Activated CD4-positive, alpha-beta memory T cell treated with anti-CD3 and anti-CD28 coated beads, Interleukin-2, amount 10 ng/mL, durations not matched to agents 7 days and 5 days (primary cell): ENCODE results near the gene NACC2. TPM values are rescaled to one million over a fixed set of nuclear protein-coding genes. Genes with fewer than 3 reads are reported as not detected.

Source experiments
- CTCF ChIA-PET: fragments of 350-600 bp; sonication (Branson Sonifier 250); formaldehyde crosslinking; loops from one replicate; lab custom pipeline; 2021; ENCODE audit warnings: antibody characterized with exemption, inconsistent platforms; lab: Charles Lee
- POLR2A ChIA-PET: fragments of 350-600 bp; sonication (Branson Sonifier 250); formaldehyde crosslinking; loops from one replicate; lab custom pipeline; 2021; ENCODE audit warnings: antibody characterized with exemption; lab: Charles Lee
- DNase-seq: peaks from one replicate; pipeline ENCODE4 v3.0.0-alpha.2; 2020
- H3K27ac Mint-ChIP-seq: one replicate; pipeline ENCODE4 v1.8.0; 2021; ENCODE audit warnings: mild to moderate bottlenecking, mixed read lengths
- H3K27me3 Mint-ChIP-seq: one replicate; pipeline ENCODE4 v1.8.0; 2021; ENCODE audit warnings: mixed read lengths
- H3K36me3 Mint-ChIP-seq: one replicate; pipeline ENCODE4 v1.8.0; 2021; ENCODE audit warnings: low read depth, mixed read lengths
- H3K4me1 Mint-ChIP-seq: one replicate; pipeline ENCODE4 v1.8.0; 2021; ENCODE audit warnings: mixed read lengths
- H3K4me3 Mint-ChIP-seq: one replicate; pipeline ENCODE4 v1.8.0; 2021; ENCODE audit warnings: mild to moderate bottlenecking, mixed read lengths
- H3K9me3 Mint-ChIP-seq: one replicate; pipeline ENCODE4 v1.8.0; 2021; ENCODE audit warnings: mixed read lengths
- total RNA-seq, 2 experiments: library from RNA; stranded (reverse); gene quantifications; one replicate each; pipeline ENCODE4 v1.2.3, GENCODE V29; 2021

NACC2 gene
- total RNA-seq, 2 experiments from 2014 or later: 8.1 to 8.7 TPM

GRCh38 chr9:136120438-136120844 lies 25.4 kb upstream of the NACC2 start:
- H3K4me3 Mint-ChIP-seq: peak overlapping the region; percentile 24
- ChIA-PET POLR2A (interaction anchor here (1.0 to 1.4 kb wide), 4 partner anchors 11 to 30 kb away, joined by 3 to 4 read pairs (median 3); no protein-coding TSS in a partner anchor), CTCF (interaction anchor here (1.0 to 4.0 kb wide), 3 partner anchors 11 to 153 kb away, joined by 3 to 40 read pairs (median 33); no protein-coding TSS in a partner anchor)
- H3K27me3 Mint-ChIP-seq: peaks cover 8% of the 10 kb centered on the region
- no peak for DNase-seq
- peaks cover 12% of the 10 kb centered on the region for H3K4me1 Mint-ChIP-seq
- H3K36me3 Mint-ChIP-seq: peaks cover 6% of the 10 kb centered on the region
- H3K9me3 Mint-ChIP-seq: peaks cover 5% of the 10 kb centered on the region
- H3K27ac Mint-ChIP-seq: no peak overlapping the region

- DNase-seq: no peak
- Mint-ChIP-seq H3K27me3 (peaks cover 3% of the 10 kb centered on the region), H3K4me3 (peak overlapping the region; percentile 81), H3K36me3 (peaks cover 11% of the 10 kb centered on the region), H3K9me3 (peaks cover under 1% of the 10 kb centered on the region), H3K27ac (peak overlapping the region; percentile 56), H3K4me1 (peaks cover 18% of the 10 kb centered on the region)
- CTCF ChIA-PET: interaction anchor here (1.0 to 3.9 kb wide), 2 partner anchors 10 to 30 kb away, joined by 3 to 40 read pairs; no protein-coding TSS in a partner anchor
- POLR2A ChIA-PET: interaction anchor here (1.1 to 2.9 kb wide), 5 partner anchors 9 to 30 kb away, joined by 3 to 21 read pairs (median 4); partner anchors contain the start of gene NACC2
Measured at GRCh38 chr9:136119883-136120393, 24.8 kb upstream of the NACC2 start.

DNA sequence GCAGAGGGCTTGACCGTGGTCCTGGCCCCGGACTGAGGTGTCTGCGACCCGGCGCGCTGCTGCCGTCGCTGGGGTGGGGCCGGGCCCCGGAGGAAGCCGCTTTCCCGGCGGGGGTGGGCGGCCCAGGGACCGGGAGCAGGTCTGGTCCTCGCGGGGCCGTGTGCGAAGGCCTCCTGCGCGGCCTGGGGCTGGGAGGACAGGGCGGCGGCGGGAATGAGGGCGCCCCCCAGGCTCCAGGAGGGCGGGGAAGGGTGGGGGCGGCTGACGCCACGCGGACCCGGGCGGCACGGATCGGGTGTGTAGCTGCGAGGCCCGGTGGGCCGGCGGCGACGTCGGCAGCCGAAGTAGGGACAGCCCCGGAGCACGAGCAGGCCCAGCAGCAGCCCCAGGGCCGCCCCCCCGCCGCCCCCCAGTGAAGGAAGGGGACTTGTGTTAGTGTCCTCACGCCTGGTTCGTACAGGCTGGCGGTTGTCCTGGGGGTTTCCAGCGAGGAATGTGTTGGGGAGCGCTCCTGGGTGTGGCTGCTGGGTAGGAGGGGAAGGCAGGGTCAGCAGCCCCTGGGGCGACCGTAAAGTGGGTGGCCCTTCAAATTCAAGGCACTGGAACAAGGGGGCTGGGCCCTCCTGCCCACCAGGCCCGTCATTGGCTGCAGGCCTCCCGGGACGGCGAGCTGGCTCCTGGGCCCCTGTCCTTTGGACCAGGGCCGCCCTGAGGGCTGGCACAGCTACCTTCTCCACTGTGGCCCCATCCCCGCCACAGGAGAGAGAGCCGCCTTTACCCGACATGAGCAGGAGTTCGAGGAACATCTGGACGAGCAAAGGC lies 24.2 kb upstream of the NACC2 start:
- ChIA-PET POLR2A (interaction anchor here (1.1 to 2.9 kb wide), 5 partner anchors 9 to 29 kb away, joined by 3 to 21 read pairs (median 4); partner anchors contain the start of gene NACC2), CTCF (no interaction called here)
- no peak for DNase-seq
- Mint-ChIP-seq H3K27ac (peak overlapping the region; percentile 74), H3K4me1 (peaks cover 24% of the 10 kb centered on the region), H3K27me3 (peaks cover 2% of the 10 kb centered on the region), H3K4me3 (peak overlapping the region; percentile 81), H3K9me3 (no peaks in the 10 kb centered on the region), H3K36me3 (peaks cover 15% of the 10 kb centered on the region)

DNA sequence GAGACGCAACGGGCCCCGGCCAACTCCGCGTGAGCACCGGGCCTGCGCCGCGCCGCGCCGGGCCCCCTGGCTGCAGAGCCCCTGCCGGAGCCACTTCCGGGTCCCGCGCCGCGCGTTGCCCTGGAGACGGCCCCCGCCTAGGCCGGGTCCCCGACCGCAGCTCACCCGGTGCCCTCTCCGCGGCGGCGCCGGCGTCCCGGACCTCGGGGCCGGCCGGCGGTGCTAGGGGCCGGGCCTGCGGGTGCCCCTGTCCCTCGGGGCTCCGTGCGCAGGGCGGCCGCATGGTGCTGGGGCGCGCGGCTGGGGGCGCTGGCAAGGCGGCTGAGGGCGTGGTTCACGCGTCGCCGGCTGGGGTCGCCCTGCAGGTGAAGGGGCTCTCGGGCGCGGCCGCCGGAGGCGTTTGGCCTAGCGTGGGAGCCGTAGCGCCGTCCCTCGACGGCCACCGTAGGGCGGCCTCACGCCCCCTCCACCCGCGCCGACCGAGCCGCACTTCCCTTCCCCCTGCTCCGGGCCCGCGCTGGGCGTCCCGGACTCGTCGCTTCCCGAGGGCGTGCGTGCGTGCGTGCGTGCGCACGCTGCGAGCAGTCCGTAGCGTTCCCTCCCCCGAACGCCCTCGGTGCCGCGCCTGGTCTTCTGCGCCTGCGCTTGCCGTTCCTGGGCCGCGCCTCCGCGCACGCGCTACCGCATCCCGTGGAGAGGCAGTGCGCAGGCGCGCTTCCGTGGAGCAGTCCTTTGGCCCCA lies 23.4 kb upstream of the NACC2 start, which contains the start of gene TMEM250:
Gene TMEM250, minus strand, starts transcription at position 556 of the 741 bp plus-strand sequence. CDS start 1,975 bp downstream, outside the sequence.
- H3K36me3 Mint-ChIP-seq: peaks cover 15% of the 10 kb centered on the region
- peak; percentile 97 for DNase-seq
- H3K9me3 Mint-ChIP-seq: no peaks in the 10 kb centered on the region
- ChIA-PET POLR2A (interaction anchor here (0.7 to 2.9 kb wide), 6 partner anchors 11 to 291 kb away, joined by 3 to 51 read pairs (median 4); partner anchors contain the start of genes ENTR1, NACC2 and PMPCA), CTCF (interaction anchor here (0.7 to 2.4 kb wide), 5 partner anchors 9 to 157 kb away, joined by 3 to 9 read pairs (median 5); no protein-coding TSS in a partner anchor)
- no peaks in the 10 kb centered on the region for H3K27me3 Mint-ChIP-seq
- peaks cover 32% of the 10 kb centered on the region for H3K4me1 Mint-ChIP-seq
- H3K4me3 Mint-ChIP-seq: peak within 1 kb of the TSS; percentile 81
- peak within 1 kb of the TSS; percentile 74 for H3K27ac Mint-ChIP-seq

DNA sequence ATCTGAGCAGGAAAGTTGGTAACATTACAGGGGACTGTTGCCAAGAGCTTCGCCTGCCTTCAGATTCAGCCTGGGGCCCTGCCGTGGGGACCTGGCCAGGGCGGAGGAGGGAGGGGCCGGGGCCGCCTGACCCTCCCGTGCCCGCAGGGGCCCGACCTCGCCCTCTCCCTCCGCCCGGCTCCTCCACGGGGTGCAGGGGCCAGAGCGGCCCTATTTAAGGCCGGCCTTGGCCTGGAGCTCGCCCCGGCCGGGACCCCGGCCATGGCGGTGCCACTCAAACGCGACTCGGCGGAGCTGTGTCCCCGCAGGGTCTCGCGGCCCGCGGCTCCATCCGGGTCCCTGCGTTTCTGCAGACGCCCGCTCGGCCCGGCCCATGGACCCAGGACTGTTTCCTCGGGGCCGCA lies 22.8 kb upstream of the NACC2 start:
- no peak for DNase-seq
- Mint-ChIP-seq H3K4me1 (peaks cover 38% of the 10 kb centered on the region), H3K4me3 (peak overlapping the region; percentile 79), H3K27me3 (no peaks in the 10 kb centered on the region), H3K27ac (peak overlapping the region; percentile 72), H3K36me3 (peaks cover 15% of the 10 kb centered on the region), H3K9me3 (no peaks in the 10 kb centered on the region)
- CTCF ChIA-PET: interaction anchor here (0.7 to 2.4 kb wide), 5 partner anchors 8 to 156 kb away, joined by 3 to 9 read pairs (median 5); no protein-coding TSS in a partner anchor
- POLR2A ChIA-PET: interaction anchor here (0.7 to 2.9 kb wide), 8 partner anchors 10 to 292 kb away, joined by 3 to 51 read pairs (median 3); partner anchors contain the start of genes ENTR1, NACC2 and PMPCA

GRCh38 chr9:136117291-136117915 lies 22.3 kb upstream of the NACC2 start:
- H3K27ac Mint-ChIP-seq: peak overlapping the region; percentile 72

GRCh38 chr9:136116360-136117098 lies 21.4 kb upstream of the NACC2 start:
- Mint-ChIP-seq H3K36me3 (peaks cover 15% of the 10 kb centered on the region), H3K9me3 (no peaks in the 10 kb centered on the region), H3K27me3 (no peaks in the 10 kb centered on the region), H3K4me3 (peak overlapping the region; percentile 44), H3K27ac (no peak overlapping the region), H3K4me1 (peaks cover 51% of the 10 kb centered on the region)
- POLR2A ChIA-PET: no interaction called here
- CTCF ChIA-PET: interaction anchor here (1.0 to 2.4 kb wide), 2 partner anchors 10 to 46 kb away, joined by 3 to 8 read pairs; no protein-coding TSS in a partner anchor
- no peak for DNase-seq

More at GRCh38 chr9:136117291-136117915, 22.3 kb upstream of the NACC2 start:
- DNase-seq: peak; percentile 45
- Mint-ChIP-seq H3K4me3 (peak overlapping the region; percentile 79), H3K27me3 (no peaks in the 10 kb centered on the region), H3K36me3 (peaks cover 15% of the 10 kb centered on the region), H3K4me1 (peaks cover 42% of the 10 kb centered on the region), H3K9me3 (no peaks in the 10 kb centered on the region)
- ChIA-PET CTCF (interaction anchor here (0.7 to 2.4 kb wide), 6 partner anchors 8 to 156 kb away, joined by 3 to 9 read pairs (median 4); no protein-coding TSS in a partner anchor), POLR2A (interaction anchor here (0.7 to 2.9 kb wide), 8 partner anchors 10 to 292 kb away, joined by 3 to 51 read pairs (median 3); partner anchors contain the start of genes ENTR1, NACC2 and PMPCA)

GRCh38 chr9:136115641-136116359 lies 20.7 kb upstream of the NACC2 start:
- CTCF ChIA-PET: no interaction called here
- H3K27ac Mint-ChIP-seq: peak overlapping the region; percentile 99
- peaks cover 15% of the 10 kb centered on the region for H3K36me3 Mint-ChIP-seq
- H3K27me3 Mint-ChIP-seq: no peaks in the 10 kb centered on the region
- no peak for DNase-seq
- H3K4me3 Mint-ChIP-seq: no peak overlapping the region
- no peaks in the 10 kb centered on the region for H3K9me3 Mint-ChIP-seq
- POLR2A ChIA-PET: no interaction called here
- peaks cover 58% of the 10 kb centered on the region for H3K4me1 Mint-ChIP-seq

DNA sequence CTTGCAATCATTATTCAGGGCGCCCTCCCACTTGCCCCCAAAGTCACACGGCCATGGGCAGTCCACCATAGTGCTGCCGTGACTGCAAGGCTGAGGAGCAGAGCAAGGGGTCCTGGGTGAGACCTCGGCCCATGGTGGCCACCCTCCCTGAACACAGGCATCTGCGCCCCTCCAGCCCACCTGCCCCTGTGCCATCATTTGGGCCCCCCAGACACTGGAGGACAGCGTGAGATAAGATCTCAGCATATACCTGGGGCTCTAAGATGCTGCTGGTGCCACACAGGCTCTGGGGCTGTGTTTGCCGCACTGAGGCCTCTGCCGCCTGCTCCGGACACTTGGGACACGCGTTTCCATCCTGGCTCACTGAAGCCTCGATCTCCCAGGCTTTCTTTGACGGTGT lies 20.1 kb upstream of the NACC2 start:
- no peak for DNase-seq
- Mint-ChIP-seq H3K27me3 (no peaks in the 10 kb centered on the region), H3K36me3 (peaks cover 17% of the 10 kb centered on the region), H3K4me3 (no peak overlapping the region), H3K4me1 (peaks cover 63% of the 10 kb centered on the region), H3K27ac (peak overlapping the region; percentile 99), H3K9me3 (no peaks in the 10 kb centered on the region)
- ChIA-PET POLR2A (no interaction called here), CTCF (no interaction called here)

- Mint-ChIP-seq H3K27ac (peak overlapping the region; percentile 99), H3K4me3 (peak overlapping the region; percentile 30), H3K36me3 (peaks cover 19% of the 10 kb centered on the region), H3K4me1 (peaks cover 63% of the 10 kb centered on the region), H3K9me3 (no peaks in the 10 kb centered on the region), H3K27me3 (no peaks in the 10 kb centered on the region)
- CTCF ChIA-PET: no interaction called here
- no peak for DNase-seq
- POLR2A ChIA-PET: no interaction called here
Measured at GRCh38 chr9:136114610-136115009, 19.5 kb upstream of the NACC2 start.
